IMR-90 (cell line): Measurements from ENCODE around the gene CPED1. TPM values are rescaled to one million over a fixed set of nuclear protein-coding genes. Genes with fewer than 3 reads are reported as not detected.
A peak's percentile ranks its signal among the peaks of the same experiment; 100 is the strongest.

ENCODE experiments used
- ATAC-seq: fragments of 200-7000 bp; cut with Tn5 transposase; 2 replicates; pipeline ENCODE4 v1.9.1; 2020; ENCODE audit warnings: low read depth, mild to moderate bottlenecking, moderate library complexity
- BruUV-seq: library from RNA; stranded (reverse); fragments of 400-500 nt; replicated peaks from 2 replicates; lab custom pipeline; 2021; lab: Mats Ljungman, UMichigan
- CTCF ChIA-PET: fragments of 300-600 bp; formaldehyde crosslinking; extraction: SDS; loops from one replicate; lab custom pipeline; 2021; ENCODE audit warnings: antibody characterized with exemption; lab: Yijun Ruan, JAX
- POLR2A ChIA-PET: fragments of 300-600 bp; sonication (Branson Sonifier 250); formaldehyde crosslinking; loops from one replicate; lab custom pipeline; 2022; ENCODE audit warnings: antibody characterized with exemption; ENCODE audit not compliant: unreplicated experiment; lab: Charles Lee
- DNase-seq: peaks from one replicate; pipeline ENCODE4 v3.0.0; 2013
- H2AFZ ChIP-seq: replicated peaks from 2 replicates; pipeline ENCODE3; 2013; ENCODE audit warnings: low read length, mild to moderate bottlenecking; ENCODE audit not compliant: poor library complexity
- H2AK5ac ChIP-seq: 2 replicates; pipeline ENCODE4 v1.6.1; 2013; ENCODE audit warnings: low read depth, low read length, inconsistent platforms
- H2AK9ac ChIP-seq: replicated peaks from 2 replicates; pipeline ENCODE3; 2013; ENCODE audit warnings: mild to moderate bottlenecking, low read depth, low read length, moderate library complexity; ENCODE audit not compliant: poor library complexity
- H2BK120ac ChIP-seq: 2 replicates; pipeline ENCODE4 v1.6.1; 2013; ENCODE audit warnings: low read depth, low read length, inconsistent platforms
- H2BK15ac ChIP-seq: 3 replicates; pipeline ENCODE4 v1.6.1; 2013; ENCODE audit warnings: low read depth, low read length, inconsistent platforms
- H2BK20ac ChIP-seq: 2 replicates; pipeline ENCODE4 v1.6.1; 2013; ENCODE audit warnings: low read depth, mild to moderate bottlenecking, inconsistent platforms, low read length, moderate library complexity
- H2BK5ac ChIP-seq: 2 replicates; pipeline ENCODE4 v1.6.1; 2013; ENCODE audit warnings: mild to moderate bottlenecking, low read depth, low read length, inconsistent platforms; ENCODE audit not compliant: poor library complexity, severe bottlenecking
- H3K14ac ChIP-seq: replicated peaks from 2 replicates; pipeline ENCODE4 v1.6.1; 2013; ENCODE audit warnings: low read depth, low read length, inconsistent platforms
- H3K18ac ChIP-seq: 2 replicates; pipeline ENCODE4 v1.6.1; 2013; ENCODE audit warnings: low read depth, low read length, control low read depth
- H3K23ac ChIP-seq: 2 replicates; pipeline ENCODE4 v1.6.1; 2013; ENCODE audit warnings: low read depth, low read length, inconsistent platforms
- H3K27ac ChIP-seq: 2 replicates; pipeline ENCODE4 v1.5.1; 2013; ENCODE audit warnings: mild to moderate bottlenecking, control low read depth, low read length; ENCODE audit not compliant: insufficient read depth
- H3K27me3 ChIP-seq: 2 replicates; pipeline ENCODE4 v1.6.1; 2013; ENCODE audit warnings: low read length; ENCODE audit not compliant: control insufficient read depth, insufficient read depth
- H3K36me3 ChIP-seq: 2 replicates; pipeline ENCODE4 v1.6.1; 2013; ENCODE audit warnings: low read length, mixed read lengths; ENCODE audit not compliant: control insufficient read depth, insufficient read depth
- H3K4ac ChIP-seq: 2 replicates; pipeline ENCODE4 v1.6.1; 2013; ENCODE audit warnings: low read depth, low read length, inconsistent platforms
- H3K4me1 ChIP-seq: 2 replicates; pipeline ENCODE4 v1.6.1; 2013; ENCODE audit warnings: low read length, mixed read lengths; ENCODE audit not compliant: control insufficient read depth, insufficient read depth
- H3K4me2 ChIP-seq: 2 replicates; pipeline ENCODE4 v1.6.1; 2013; ENCODE audit warnings: low read depth, mild to moderate bottlenecking, control low read depth, low read length, moderate library complexity
- H3K4me3 ChIP-seq: 2 replicates; pipeline ENCODE4 v1.5.1; 2013; ENCODE audit warnings: low read depth, mild to moderate bottlenecking, control low read depth, low read length, moderate library complexity; ENCODE audit not compliant: insufficient read depth
- H3K56ac ChIP-seq: 2 replicates; pipeline ENCODE4 v1.6.1; 2013; ENCODE audit warnings: low read length, inconsistent platforms; ENCODE audit not compliant: insufficient read depth; ENCODE audit errors: extremely low read depth
- H3K79me1 ChIP-seq, 2 experiments: 2 replicates each; pipeline ENCODE4 v1.6.1; 2013; ENCODE audit warnings: low read length in 2 of 2, inconsistent platforms in 1 of 2, low read depth in 1 of 2
- H3K9ac ChIP-seq: 2 replicates; pipeline ENCODE4 v1.6.1; 2013; ENCODE audit warnings: low read depth, low read length, control low read depth
- H3K9me1 ChIP-seq: 2 replicates; pipeline ENCODE4 v1.6.1; 2013; ENCODE audit warnings: low read length, inconsistent platforms; ENCODE audit not compliant: insufficient read depth
- H3K9me3 ChIP-seq: 2 replicates; pipeline ENCODE4 v1.6.1; 2013; ENCODE audit warnings: low read length; ENCODE audit not compliant: control insufficient read depth, insufficient read depth
- H4K20me1 ChIP-seq: 2 replicates; pipeline ENCODE4 v1.6.1; 2013; ENCODE audit warnings: low read length, inconsistent platforms; ENCODE audit not compliant: insufficient read depth
- H4K5ac ChIP-seq: 2 replicates; pipeline ENCODE4 v1.6.1; 2013; ENCODE audit warnings: mild to moderate bottlenecking, low read depth, low read length, control low read depth
- H4K8ac ChIP-seq, 2 experiments: 2 replicates each; pipeline ENCODE4 v1.6.1; 2013; ENCODE audit warnings: low read depth in 2 of 2, low read length in 2 of 2, control low read depth in 1 of 2, inconsistent platforms in 1 of 2
- H4K91ac ChIP-seq: 2 replicates; pipeline ENCODE4 v1.6.1; 2013; ENCODE audit warnings: low read depth, low read length, inconsistent platforms; ENCODE audit not compliant: insufficient read depth
- BHLHE40 ChIP-seq: fragments of 150-350 bp; IDR thresholded peaks from 2 replicates; pipeline ENCODE4 v1.6.1; 2016; ENCODE audit warnings: mild to moderate bottlenecking, low read depth, low read length
- CHD1 ChIP-seq: IDR thresholded peaks from 2 replicates; pipeline ENCODE4 v1.6.1; 2012; ENCODE audit warnings: low read depth, low read length, improper control_type of control experiment
- MAZ ChIP-seq: IDR thresholded peaks from 2 replicates; pipeline ENCODE4 v1.6.1; 2012; ENCODE audit warnings: low read depth, mild to moderate bottlenecking, low read length, improper control_type of control experiment, moderate library complexity, borderline replicate concordance
- MXI1 ChIP-seq: IDR thresholded peaks from 2 replicates; pipeline ENCODE4 v1.6.1; 2012; ENCODE audit warnings: low read depth, mild to moderate bottlenecking, low read length, moderate library complexity, borderline replicate concordance
- NFE2L2 ChIP-seq: fragments of 150-350 bp; IDR thresholded peaks from 2 replicates; pipeline ENCODE4 v1.6.1; 2016; ENCODE audit warnings: low read depth, mild to moderate bottlenecking, low read length
- POLR2A ChIP-seq: IDR thresholded peaks from 2 replicates; pipeline ENCODE4 v1.6.1; 2012; ENCODE audit warnings: mild to moderate bottlenecking, low read depth, low read length
- RAD21 ChIP-seq: IDR thresholded peaks from 2 replicates; pipeline ENCODE4 v1.6.1; 2012; ENCODE audit warnings: low read length, improper control_type of control experiment
- RCOR1 ChIP-seq: IDR thresholded peaks from 2 replicates; pipeline ENCODE4 v1.6.1; 2012; ENCODE audit warnings: mild to moderate bottlenecking, low read length, improper control_type of control experiment; ENCODE audit not compliant: insufficient replicate concordance
- RFX5 ChIP-seq: IDR thresholded peaks from 2 replicates; pipeline ENCODE4 v1.8.0; 2012; ENCODE audit warnings: low read depth, mild to moderate bottlenecking, low read length, moderate library complexity
- WGBS, 2 experiments: methylation state at CpG; one replicate each; pipeline versions ENCODE4 v1.1.5 to v1.1.7; 2013; ENCODE audit warnings: missing lambda C conversion rate in 2 of 2; ENCODE audit not compliant: insufficient read length in 1 of 2; ENCODE audit errors: extremely low coverage in 2 of 2; 5-methylcytosine and 5-hydroxymethylcytosine counted together
- dilution Hi-C: fragments of 300-500 bp; cut with HindIII; formaldehyde crosslinking; loops from one replicate; pipeline ENCODE4 v1.14.3; 2018; ENCODE audit warnings: low sequenced_read_pairs; ENCODE audit not compliant: unreplicated experiment
- in situ Hi-C: fragments of 300-500 bp; cut with MboI; formaldehyde crosslinking; loops from 3 replicates; pipeline ENCODE4 v1.14.3; 2019; ENCODE audit warnings: low sequenced_read_pairs, inconsistent platforms, mixed read lengths
- intact Hi-C: fragments of 100-400 bp; cut with micrococcal nuclease; formaldehyde crosslinking; loops from 2 replicates; pipeline ENCODE4 v1.10.0; 2022
- polyA plus RNA-seq, 3 experiments: library from polyadenylated mRNA; depleted of rRNA; stranded (reverse); fragments of >200 nt; gene quantifications; 2 replicates each; pipeline ENCODE4 v1.2.3, GENCODE V29; 2012; ENCODE audit warnings: low replicate concordance in 1 of 3
- total RNA-seq: library from RNA; depleted of rRNA; stranded (reverse); fragments of >200 nt; gene quantifications from 2 replicates; pipeline ENCODE4 v1.2.3, GENCODE V29; 2012
- TF ChIP-seq, protein P1 (sequence below): fragments of 150-350 bp; IDR thresholded peaks from 2 replicates; pipeline ENCODE4 v1.6.1; 2016; ENCODE audit warnings: low read depth, mild to moderate bottlenecking, low read length, moderate library complexity, borderline replicate concordance
- TF ChIP-seq, protein P2 (sequence below): conservative IDR thresholded peaks from 2 replicates; pipeline ENCODE4 v1.5.1; 2012; ENCODE audit warnings: mild to moderate bottlenecking, low read depth, low read length, improper control_type of control experiment

CPED1 gene
- total and polyA plus RNA-seq, 2 of the 4 experiments (the other 2 are of a cell fraction): 31.2 to 96.8 TPM

DNA sequence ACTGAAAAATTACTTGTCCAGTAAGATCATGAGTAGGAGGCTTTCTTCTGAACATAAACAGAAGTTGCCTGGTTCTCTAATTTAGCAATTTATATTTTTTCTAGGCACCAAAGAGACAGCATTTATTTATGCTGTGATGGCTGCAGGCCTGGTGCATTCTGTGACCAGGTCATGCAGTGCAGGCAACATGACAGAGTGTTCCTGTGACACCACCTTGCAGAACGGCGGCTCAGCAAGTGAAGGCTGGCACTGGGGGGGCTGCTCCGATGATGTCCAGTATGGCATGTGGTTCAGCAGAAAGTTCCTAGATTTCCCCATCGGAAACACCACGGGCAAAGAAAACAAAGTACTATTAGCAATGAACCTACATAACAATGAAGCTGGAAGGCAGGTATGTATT, 343.1 kb downstream of the CPED1 start:
- ChIA-PET POLR2A (no interaction called here), CTCF (no interaction called here)
- Histone ChIP-seq H4K5ac (no peak overlapping the region), H3K9me1 (no peaks in the 10 kb centered on the region), H3K36me3 (no peaks in the 10 kb centered on the region), H2AFZ (no peak overlapping the region), H3K27ac (no peak overlapping the region), H2BK20ac (no peak overlapping the region), H3K23ac (no peak overlapping the region), H2BK15ac (no peak overlapping the region), H4K20me1 (no peaks in the 10 kb centered on the region), H2AK9ac (no peak overlapping the region), H3K27me3 (peaks cover 21% of the 10 kb centered on the region), H2BK120ac (no peak overlapping the region), H3K4me3 (no peak overlapping the region), H3K4me1 (no peaks in the 10 kb centered on the region; the same call in 1 of the 2 replicates), H3K9ac (no peak overlapping the region), H3K4ac (no peak overlapping the region), H3K4me2 (no peak overlapping the region), H2AK5ac (peak overlapping the region; percentile 14; the same call in 1 of the 2 replicates), H4K91ac (no peak overlapping the region), H3K9me3 (no peaks in the 10 kb centered on the region), H4K8ac (no peak overlapping the region), H3K79me1 (peaks cover 0 to 6% of the 10 kb centered on the region in 2 experiments; a peak in 1 of 4 replicates), H3K56ac (no peak overlapping the region), H3K18ac (no peak overlapping the region), H2BK5ac (no peak overlapping the region), H3K14ac (no peak overlapping the region)
- in situ Hi-C loops: loop anchor here (25.0 kb wide), 2 partner anchors 194 to 344 kb away; partner anchors contain the start of gene CPED1
- WGBS, 2 experiments: 74% methylated on average over 3 of the region's 5 CpGs; no CpG with 5 or more reads in 1 of the 2 experiments
- intact Hi-C loops: loop anchor here (10.0 kb wide), 1 partner anchor 527 kb away; no protein-coding TSS in a partner anchor
- BruUV-seq: no TSS peak
- no peak for ATAC-seq
- dilution Hi-C loops: no loop called here
- TF ChIP-seq NFE2L2: no peak
- TF ChIP-seq MXI1: no peak
- no peak for TF ChIP-seq MAZ
- TF ChIP-seq BHLHE40: no peak
- TF ChIP-seq, protein P1, sequence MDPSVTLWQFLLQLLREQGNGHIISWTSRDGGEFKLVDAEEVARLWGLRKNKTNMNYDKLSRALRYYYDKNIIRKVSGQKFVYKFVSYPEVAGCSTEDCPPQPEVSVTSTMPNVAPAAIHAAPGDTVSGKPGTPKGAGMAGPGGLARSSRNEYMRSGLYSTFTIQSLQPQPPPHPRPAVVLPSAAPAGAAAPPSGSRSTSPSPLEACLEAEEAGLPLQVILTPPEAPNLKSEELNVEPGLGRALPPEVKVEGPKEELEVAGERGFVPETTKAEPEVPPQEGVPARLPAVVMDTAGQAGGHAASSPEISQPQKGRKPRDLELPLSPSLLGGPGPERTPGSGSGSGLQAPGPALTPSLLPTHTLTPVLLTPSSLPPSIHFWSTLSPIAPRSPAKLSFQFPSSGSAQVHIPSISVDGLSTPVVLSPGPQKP: no peak
- TF ChIP-seq RAD21: no peak
- no peak for TF ChIP-seq RFX5
- no peak for TF ChIP-seq POLR2A
- TF ChIP-seq RCOR1: no peak
- TF ChIP-seq CHD1: no peak
- TF ChIP-seq, protein P2, sequence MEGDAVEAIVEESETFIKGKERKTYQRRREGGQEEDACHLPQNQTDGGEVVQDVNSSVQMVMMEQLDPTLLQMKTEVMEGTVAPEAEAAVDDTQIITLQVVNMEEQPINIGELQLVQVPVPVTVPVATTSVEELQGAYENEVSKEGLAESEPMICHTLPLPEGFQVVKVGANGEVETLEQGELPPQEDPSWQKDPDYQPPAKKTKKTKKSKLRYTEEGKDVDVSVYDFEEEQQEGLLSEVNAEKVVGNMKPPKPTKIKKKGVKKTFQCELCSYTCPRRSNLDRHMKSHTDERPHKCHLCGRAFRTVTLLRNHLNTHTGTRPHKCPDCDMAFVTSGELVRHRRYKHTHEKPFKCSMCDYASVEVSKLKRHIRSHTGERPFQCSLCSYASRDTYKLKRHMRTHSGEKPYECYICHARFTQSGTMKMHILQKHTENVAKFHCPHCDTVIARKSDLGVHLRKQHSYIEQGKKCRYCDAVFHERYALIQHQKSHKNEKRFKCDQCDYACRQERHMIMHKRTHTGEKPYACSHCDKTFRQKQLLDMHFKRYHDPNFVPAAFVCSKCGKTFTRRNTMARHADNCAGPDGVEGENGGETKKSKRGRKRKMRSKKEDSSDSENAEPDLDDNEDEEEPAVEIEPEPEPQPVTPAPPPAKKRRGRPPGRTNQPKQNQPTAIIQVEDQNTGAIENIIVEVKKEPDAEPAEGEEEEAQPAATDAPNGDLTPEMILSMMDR: no peak
- DNase-seq: no peak
